ENCODE results near the gene CELF5.
"Not testable (repeated sequence)": the region's sequence is repeated elsewhere in the genome, so short reads cannot be mapped to it uniquely, and the experiment has no call there.

Gene CELF5

GRCh38 chr19:3190470-3190770 is 34.0 kb upstream of the CELF5 start:
- no peak for DNase-seq (ENCODE audit: low read depth)

GRCh38 chr19:3190921-3191805 is 33.3 kb upstream of the CELF5 start:
- DNase-seq (ENCODE audit: low read depth) = no peak

DNA sequence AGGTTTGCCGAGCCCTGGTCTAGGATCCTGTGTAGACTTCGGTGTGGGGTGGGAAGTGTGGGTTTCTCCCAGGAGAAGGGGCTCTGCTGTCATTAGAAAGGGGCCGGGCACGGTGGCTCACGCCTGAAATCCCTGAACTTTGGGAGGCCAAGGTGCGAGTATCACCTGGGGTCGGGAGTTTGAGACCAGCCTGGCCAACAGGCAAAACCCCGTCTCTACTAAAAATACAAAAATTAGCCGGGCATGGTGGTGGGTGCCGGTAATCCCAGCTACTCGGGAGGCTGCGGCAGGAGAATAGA is 32.7 kb upstream of the CELF5 start:
- not testable (repeated sequence) for DNase-seq (ENCODE audit: low read depth)

GRCh38 chr19:3192228-3192635 is 32.2 kb upstream of the CELF5 start:
- DNase-seq (ENCODE audit: low read depth) = no peak

- DNase-seq (ENCODE audit: low read depth) = no peak
Observed at GRCh38 chr19:3192684-3193083, 31.8 kb upstream of the CELF5 start.

GRCh38 chr19:3193256-3194105 is 31.0 kb upstream of the CELF5 start:
- DNase-seq (ENCODE audit: low read depth) = no peak

GRCh38 chr19:3194106-3195087 is 30.1 kb upstream of the CELF5 start:
- DNase-seq (ENCODE audit: low read depth) = no peak

GRCh38 chr19:3196064-3196932 is 28.2 kb upstream of the CELF5 start:
- DNase-seq (ENCODE audit: low read depth) = no peak

DNA sequence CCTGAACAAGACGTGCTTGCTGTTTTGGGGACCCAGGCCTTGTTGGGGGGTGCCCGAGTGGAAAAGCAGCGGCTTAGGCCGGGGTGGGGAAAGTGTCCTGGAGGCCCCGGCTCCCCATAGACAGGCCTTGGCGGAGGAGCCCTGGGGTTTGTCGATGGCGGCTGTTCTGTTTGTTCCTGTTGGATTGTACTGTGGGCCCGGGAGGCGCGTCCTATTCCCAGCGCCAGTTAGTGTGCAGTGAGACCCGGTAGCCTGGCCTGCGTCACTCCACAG is 27.6 kb upstream of the CELF5 start:
- DNase-seq (ENCODE audit: low read depth) = no peak

DNA sequence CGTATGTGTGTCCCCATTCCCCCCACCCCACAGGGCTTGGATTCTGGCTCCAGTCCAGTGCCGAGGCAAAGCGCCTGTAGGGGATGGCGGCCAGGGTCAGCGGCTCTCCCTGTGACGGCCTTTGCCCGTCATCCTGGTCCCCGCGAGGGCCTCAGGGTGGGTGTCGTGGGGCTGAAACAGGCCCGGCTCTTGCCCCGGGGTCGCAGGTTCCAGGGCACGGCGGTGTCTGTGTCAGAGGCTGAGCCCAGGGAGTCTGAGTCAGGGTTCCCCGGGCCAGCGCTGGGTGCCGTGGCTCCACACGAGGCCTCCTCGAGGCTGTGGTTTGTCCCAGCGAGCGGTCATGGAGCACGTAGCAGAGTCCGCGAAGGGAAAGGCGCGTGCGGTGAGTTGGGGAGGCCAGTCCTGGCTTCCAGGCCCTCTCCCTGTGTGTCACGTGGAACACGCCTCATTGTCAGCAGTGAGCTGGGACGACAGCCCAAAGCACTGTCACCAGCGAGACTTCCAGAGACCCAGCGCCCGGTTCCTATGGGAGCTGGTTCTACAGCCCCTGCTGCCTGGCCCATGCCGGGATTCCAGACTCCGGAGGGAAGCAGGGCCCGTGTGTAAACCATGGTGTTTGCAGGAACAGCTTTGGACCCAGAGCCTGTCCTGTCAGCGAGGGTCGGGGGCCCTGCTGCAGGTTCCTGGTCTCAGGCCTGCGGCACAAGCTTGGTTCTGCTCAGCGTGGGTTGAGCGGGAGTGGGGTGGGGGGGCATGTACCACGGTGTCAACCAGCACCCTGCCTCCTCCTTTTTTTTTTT is 25.4 kb upstream of the CELF5 start:
- DNase-seq (ENCODE audit: low read depth) = no peak

DNA sequence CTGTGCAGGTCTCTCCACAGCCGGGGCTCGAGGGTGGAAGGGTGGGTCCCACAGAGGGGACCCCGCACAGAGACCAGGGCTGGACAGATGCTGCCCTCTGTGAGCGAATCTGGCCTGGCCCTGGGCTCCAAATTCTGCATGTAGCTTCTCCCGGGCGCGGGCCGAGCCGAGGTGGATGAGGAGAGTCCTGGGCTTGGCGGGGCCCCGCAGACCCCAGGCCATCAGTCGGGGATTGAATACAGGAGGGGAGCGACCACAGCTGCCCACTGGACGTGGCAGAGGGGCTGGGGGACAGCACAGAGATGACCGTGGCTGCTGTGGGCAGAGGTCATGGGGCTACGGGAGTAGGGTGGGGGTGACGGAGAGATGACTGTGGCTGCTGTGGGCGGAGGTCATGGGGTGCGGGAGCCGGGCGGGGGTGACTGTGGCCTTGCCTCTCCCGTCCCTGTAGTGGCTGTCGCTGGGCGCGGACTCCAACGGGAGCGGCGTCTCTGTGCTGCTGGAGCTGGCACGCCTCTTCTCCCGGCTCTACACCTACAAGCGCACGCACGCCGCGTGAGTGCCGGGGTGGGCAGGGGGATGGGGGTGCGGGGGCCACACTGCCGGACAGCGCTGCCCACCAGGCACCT is 23.3 kb upstream of the CELF5 start:
- no peak for DNase-seq (ENCODE audit: low read depth)

DNA sequence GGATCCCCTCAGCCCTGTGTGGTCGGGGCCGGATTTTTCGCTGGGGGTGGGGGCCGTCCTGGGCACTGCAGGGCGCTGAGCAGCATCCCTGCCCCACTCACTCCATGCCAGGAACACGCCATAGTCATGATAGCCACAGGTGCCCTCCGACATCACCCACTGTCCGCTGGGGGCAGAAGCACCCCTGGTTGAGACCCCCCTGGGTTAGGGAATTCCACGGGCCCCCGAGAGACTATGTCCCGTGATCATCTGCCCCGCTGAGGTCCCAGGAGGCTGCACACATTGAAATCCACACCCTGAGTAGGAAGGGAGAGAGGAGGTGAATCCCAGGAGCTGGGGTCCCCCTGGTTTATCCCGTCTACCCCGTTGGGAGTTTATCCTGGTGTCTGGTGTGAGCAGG is 22.6 kb upstream of the CELF5 start:
- DNase-seq (ENCODE audit: low read depth) = no peak

DNA sequence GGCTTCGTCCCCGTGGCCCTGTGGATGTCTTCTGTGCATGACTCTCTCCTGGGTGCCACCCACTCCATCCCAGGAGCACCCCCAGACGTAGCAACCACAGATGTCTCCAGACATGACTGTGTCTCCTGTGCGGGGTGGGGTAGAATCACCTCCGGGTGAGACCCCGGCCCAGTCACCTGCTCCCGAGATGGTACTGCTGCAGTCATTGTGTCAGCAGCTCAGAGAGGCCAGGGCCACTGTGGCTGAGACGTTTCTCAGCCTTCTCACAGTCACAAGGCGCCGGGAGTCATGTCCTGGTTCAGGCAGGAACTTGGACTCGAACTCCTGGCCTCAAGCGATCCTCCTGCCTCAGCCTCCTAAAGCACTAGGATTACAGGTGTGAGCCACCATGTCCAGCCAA is 22.1 kb upstream of the CELF5 start:
- DNase-seq (ENCODE audit: low read depth) = no peak

- DNase-seq (ENCODE audit: low read depth) = not testable (repeated sequence)
Observed at GRCh38 chr19:3202895-3203294, 21.6 kb upstream of the CELF5 start.

GRCh38 chr19:3203805-3204645 is 20.4 kb upstream of the CELF5 start:
- DNase-seq (ENCODE audit: low read depth) = no peak

DNA sequence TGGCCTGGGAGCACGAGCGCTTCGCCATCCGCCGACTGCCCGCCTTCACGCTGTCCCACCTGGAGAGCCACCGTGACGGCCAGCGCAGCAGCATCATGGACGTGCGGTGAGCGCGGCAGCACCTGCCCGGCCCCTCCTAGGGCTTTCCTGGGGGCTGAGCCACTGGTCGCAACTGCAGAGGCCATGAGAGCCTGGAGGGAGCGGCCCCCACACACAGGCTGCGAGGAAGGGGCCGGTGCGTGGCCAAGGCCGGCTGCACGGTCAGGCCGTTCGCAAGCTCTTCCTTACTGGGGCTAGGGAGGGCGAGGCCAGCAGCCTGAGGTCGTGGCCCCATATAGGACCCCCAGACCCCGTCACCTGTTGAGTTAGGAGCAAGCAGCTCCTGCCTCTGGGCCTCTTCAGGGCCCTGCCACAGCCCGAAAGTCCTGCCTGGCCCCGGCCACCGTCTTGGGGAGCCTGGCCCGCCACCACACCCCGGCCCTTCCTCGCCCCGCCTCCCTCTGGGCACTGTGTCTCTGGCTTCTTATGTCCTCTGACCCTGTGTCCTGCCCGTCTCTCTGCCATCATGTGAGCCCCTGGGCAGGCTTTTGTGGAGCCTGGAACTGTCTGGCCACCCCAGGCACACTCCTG is 19.7 kb upstream of the CELF5 start:
- no peak for DNase-seq (ENCODE audit: low read depth)

- DNase-seq (ENCODE audit: low read depth) = no peak
Observed at GRCh38 chr19:3206216-3206953, 18.1 kb upstream of the CELF5 start.

Data from GM04503 (cell line).